A673 (cell line): ENCODE results near the gene SCGB1A1.

Experiments used
- EZH2 ChIP-seq: fragments of 200-600 bp; sonication (generic); IDR thresholded peaks from 2 replicates; pipeline ENCODE4 v1.6.1; 2017; ENCODE audit warnings: borderline replicate concordance, low read depth, mild to moderate bottlenecking, mixed read lengths, antibody characterized with exemption, low read length; ENCODE audit not compliant: poor library complexity, severe bottlenecking
- TF ChIP-seq, protein P1 (sequence below): fragments of 300-800, 200-600 bp; sonication (generic); conservative IDR thresholded peaks from 2 replicates; pipeline ENCODE4 v1.5.1; 2017; ENCODE audit warnings: low read depth, mild to moderate bottlenecking, antibody characterized with exemption, low read length, moderate library complexity, mixed read lengths

DNA sequence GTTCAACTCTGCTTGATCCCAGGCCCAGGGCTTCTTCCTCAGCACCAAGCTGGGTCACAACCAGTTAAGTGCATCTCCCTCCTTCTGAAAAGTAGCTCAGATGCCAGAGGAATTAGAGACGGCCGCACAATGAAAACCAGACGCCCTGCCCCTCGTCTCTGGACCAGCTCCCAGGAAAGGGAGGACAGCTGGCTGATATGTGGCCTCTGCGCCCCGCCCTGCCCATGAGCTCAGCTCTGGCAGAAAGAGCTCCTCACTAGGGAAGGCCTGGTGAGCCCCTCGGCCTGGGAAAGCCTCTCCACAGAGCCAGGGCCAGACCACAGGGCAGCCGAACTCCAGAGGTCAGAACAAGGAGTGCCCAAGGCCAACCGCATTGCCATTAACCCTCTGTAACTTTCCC lies 18.1 kb upstream of the SCGB1A1 start:
- TF ChIP-seq, protein P1, sequence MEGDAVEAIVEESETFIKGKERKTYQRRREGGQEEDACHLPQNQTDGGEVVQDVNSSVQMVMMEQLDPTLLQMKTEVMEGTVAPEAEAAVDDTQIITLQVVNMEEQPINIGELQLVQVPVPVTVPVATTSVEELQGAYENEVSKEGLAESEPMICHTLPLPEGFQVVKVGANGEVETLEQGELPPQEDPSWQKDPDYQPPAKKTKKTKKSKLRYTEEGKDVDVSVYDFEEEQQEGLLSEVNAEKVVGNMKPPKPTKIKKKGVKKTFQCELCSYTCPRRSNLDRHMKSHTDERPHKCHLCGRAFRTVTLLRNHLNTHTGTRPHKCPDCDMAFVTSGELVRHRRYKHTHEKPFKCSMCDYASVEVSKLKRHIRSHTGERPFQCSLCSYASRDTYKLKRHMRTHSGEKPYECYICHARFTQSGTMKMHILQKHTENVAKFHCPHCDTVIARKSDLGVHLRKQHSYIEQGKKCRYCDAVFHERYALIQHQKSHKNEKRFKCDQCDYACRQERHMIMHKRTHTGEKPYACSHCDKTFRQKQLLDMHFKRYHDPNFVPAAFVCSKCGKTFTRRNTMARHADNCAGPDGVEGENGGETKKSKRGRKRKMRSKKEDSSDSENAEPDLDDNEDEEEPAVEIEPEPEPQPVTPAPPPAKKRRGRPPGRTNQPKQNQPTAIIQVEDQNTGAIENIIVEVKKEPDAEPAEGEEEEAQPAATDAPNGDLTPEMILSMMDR: no peak
- no peak for TF ChIP-seq EZH2
